ENCODE data around the gene TCFL5. TPM values are rescaled to one million over a fixed set of nuclear protein-coding genes. Genes with fewer than 3 reads are reported as not detected.
A peak's percentile ranks its signal among the peaks of the same experiment; 100 is the strongest.

Gene TCFL5
- total and polyA plus RNA-seq, 2 experiments from 2014 or later = 1.7 to 18.5 TPM

- Histone ChIP-seq H3K27ac (peak overlapping the region; percentile 74), H3K9ac (peak overlapping the region; percentile 45; the same call in 1 of the 2 replicates), H3F3A (ENCODE audit: insufficient read depth) (peaks cover 24% of the 10 kb centered on the region; the same call in 1 of the 2 replicates), H3K9me2 (ENCODE audit: insufficient read depth) (no peaks in the 10 kb centered on the region), H3K36me3 (ENCODE audit: low read depth) (peaks cover 35% of the 10 kb centered on the region), H3K9me3 (ENCODE audit: low read depth) (no peaks in the 10 kb centered on the region), H3K27me3 (replicated peaks; ENCODE audit: insufficient read depth) (no peaks in the 10 kb centered on the region), H2AFZ (no peak overlapping the region), H3K4me2 (ENCODE audit: unreplicated experiment) (peak overlapping the region; percentile 29), H4K20me1 (ENCODE audit: insufficient read depth) (peaks cover 3% of the 10 kb centered on the region; the same call in 1 of the 2 replicates), H3K79me2 (ENCODE audit: insufficient read depth) (no peaks in the 10 kb centered on the region), H3K4me1 (ENCODE audit: insufficient read depth) (peaks cover 12% of the 10 kb centered on the region), H3K4me3 (no peak overlapping the region)
- in situ Hi-C loops (cut with MboI) = no loop called here
- TF ChIP-seq EZH2phosphoT487 (IDR thresholded peaks at IDR 0.05; ENCODE audit: insufficient read depth, low read depth) = no peak
- TF ChIP-seq EZH2 (IDR thresholded peaks at IDR 0.05; ENCODE audit: insufficient read depth, poor library complexity, severe bottlenecking) = no peak
- 40 to 50% methylated on average over 13 of the region's 13 CpGs for WGBS, 2 experiments (ENCODE audit: low coverage in 1 of 2, low lambda C conversion rate in 2 of 2, missing lambda C conversion rate in 2 of 2)
- peak; percentile 94 for DNase-seq
Measured at GRCh38 chr20:62887152-62887859, 25.7 kb upstream of the TCFL5 start.

GRCh38 chr20:62886709-62887058 is 25.1 kb upstream of the TCFL5 start:
- peaks cover 24% of the 10 kb centered on the region; the same call in 1 of the 2 replicates for H3F3A ChIP-seq (ENCODE audit: insufficient read depth)
- H3K9ac ChIP-seq = no peak overlapping the region
- H3K9me3 ChIP-seq (ENCODE audit: low read depth) = no peaks in the 10 kb centered on the region
- peaks cover 12% of the 10 kb centered on the region for H3K4me1 ChIP-seq (ENCODE audit: insufficient read depth)
- H3K4me3 ChIP-seq = no peak overlapping the region
- H3K4me2 ChIP-seq (ENCODE audit: unreplicated experiment) = no peak overlapping the region
- peaks cover 3% of the 10 kb centered on the region; the same call in 1 of the 2 replicates for H4K20me1 ChIP-seq (ENCODE audit: insufficient read depth)
- in situ Hi-C loops (cut with MboI) = no loop called here
- no peaks in the 10 kb centered on the region for H3K27me3 ChIP-seq (replicated peaks; ENCODE audit: insufficient read depth)
- H3K9me2 ChIP-seq (ENCODE audit: insufficient read depth) = no peaks in the 10 kb centered on the region
- H3K27ac ChIP-seq = 0 out of 2 replicates have a peak overlapping the region, but pooled peaks have one; percentile 74
- peaks cover 30% of the 10 kb centered on the region for H3K36me3 ChIP-seq (ENCODE audit: low read depth)
- no peaks in the 10 kb centered on the region for H3K79me2 ChIP-seq (ENCODE audit: insufficient read depth)
- no peak for DNase-seq
- 85 to 93% methylated on average over 7 of the region's 7 CpGs for WGBS, 2 experiments (ENCODE audit: low coverage in 1 of 2, low lambda C conversion rate in 2 of 2, missing lambda C conversion rate in 2 of 2)
- no peak for TF ChIP-seq EZH2 (IDR thresholded peaks at IDR 0.05; ENCODE audit: insufficient read depth, poor library complexity, severe bottlenecking)
- H2AFZ ChIP-seq = no peak overlapping the region

GRCh38 chr20:62885896-62886708 is 24.5 kb upstream of the TCFL5 start:
- no peak overlapping the region for H3K9ac ChIP-seq
- TF ChIP-seq EZH2 (IDR thresholded peaks at IDR 0.05; ENCODE audit: insufficient read depth, poor library complexity, severe bottlenecking) = no peak
- no peak for TF ChIP-seq EZH2phosphoT487 (IDR thresholded peaks at IDR 0.05; ENCODE audit: insufficient read depth, low read depth)
- no peak for DNase-seq
- H3K27me3 ChIP-seq (replicated peaks; ENCODE audit: insufficient read depth) = no peaks in the 10 kb centered on the region
- H4K20me1 ChIP-seq (ENCODE audit: insufficient read depth) = peaks cover 3% of the 10 kb centered on the region; the same call in 1 of the 2 replicates
- 83 to 86% methylated on average over 22 to 23 of the region's 23 CpGs for WGBS, 2 experiments (ENCODE audit: low coverage in 1 of 2, low lambda C conversion rate in 2 of 2, missing lambda C conversion rate in 2 of 2)
- no peaks in the 10 kb centered on the region for H3K9me2 ChIP-seq (ENCODE audit: insufficient read depth)
- no peaks in the 10 kb centered on the region for H3K79me2 ChIP-seq (ENCODE audit: insufficient read depth)
- peaks cover 24% of the 10 kb centered on the region; the same call in 1 of the 2 replicates for H3F3A ChIP-seq (ENCODE audit: insufficient read depth)
- H3K36me3 ChIP-seq (ENCODE audit: low read depth) = peaks cover 24% of the 10 kb centered on the region
- in situ Hi-C loops (cut with MboI) = no loop called here
- peaks cover 12% of the 10 kb centered on the region for H3K4me1 ChIP-seq (ENCODE audit: insufficient read depth)
- H3K9me3 ChIP-seq (ENCODE audit: low read depth) = no peaks in the 10 kb centered on the region
- H3K27ac ChIP-seq = no peak overlapping the region
- no peak overlapping the region for H2AFZ ChIP-seq
- no peak overlapping the region for H3K4me2 ChIP-seq (ENCODE audit: unreplicated experiment)
- H3K4me3 ChIP-seq = no peak overlapping the region

- Histone ChIP-seq H3K36me3 (ENCODE audit: low read depth) (peaks cover 16% of the 10 kb centered on the region), H3K9me3 (ENCODE audit: low read depth) (no peaks in the 10 kb centered on the region), H3K4me1 (ENCODE audit: insufficient read depth) (peaks cover 12% of the 10 kb centered on the region), H3K4me3 (no peak overlapping the region), H3K79me2 (ENCODE audit: insufficient read depth) (no peaks in the 10 kb centered on the region), H3K9ac (no peak overlapping the region), H4K20me1 (ENCODE audit: insufficient read depth) (peaks cover 3% of the 10 kb centered on the region; the same call in 1 of the 2 replicates), H3K4me2 (ENCODE audit: unreplicated experiment) (no peak overlapping the region), H3K27ac (no peak overlapping the region), H2AFZ (no peak overlapping the region), H3K27me3 (replicated peaks; ENCODE audit: insufficient read depth) (no peaks in the 10 kb centered on the region), H3K9me2 (ENCODE audit: insufficient read depth) (no peaks in the 10 kb centered on the region), H3F3A (ENCODE audit: insufficient read depth) (peaks cover 24% of the 10 kb centered on the region; the same call in 1 of the 2 replicates)
- in situ Hi-C loops (cut with MboI) = no loop called here
- 69 to 71% methylated on average over 20 of the region's 20 CpGs for WGBS, 2 experiments (ENCODE audit: low coverage in 1 of 2, low lambda C conversion rate in 2 of 2, missing lambda C conversion rate in 2 of 2)
- TF ChIP-seq EZH2 (IDR thresholded peaks at IDR 0.05; ENCODE audit: insufficient read depth, poor library complexity, severe bottlenecking) (no peak), EZH2phosphoT487 (IDR thresholded peaks at IDR 0.05; ENCODE audit: insufficient read depth, low read depth) (no peak)
- no peak for DNase-seq
Measured at GRCh38 chr20:62885046-62885895, 23.6 kb upstream of the TCFL5 start.

Data from GM23248 (cell line).